Measurements from ENCODE around the gene PCSK2.

- TF ChIP-seq POLR2AphosphoS5 (IDR thresholded peaks at IDR 0.05) (no peak), POLR2A (IDR thresholded peaks at IDR 0.05; ENCODE audit: low read depth) (no peak), EP300 (IDR thresholded peaks at IDR 0.05) (no peak)
- TF ChIP-seq, protein P1, sequence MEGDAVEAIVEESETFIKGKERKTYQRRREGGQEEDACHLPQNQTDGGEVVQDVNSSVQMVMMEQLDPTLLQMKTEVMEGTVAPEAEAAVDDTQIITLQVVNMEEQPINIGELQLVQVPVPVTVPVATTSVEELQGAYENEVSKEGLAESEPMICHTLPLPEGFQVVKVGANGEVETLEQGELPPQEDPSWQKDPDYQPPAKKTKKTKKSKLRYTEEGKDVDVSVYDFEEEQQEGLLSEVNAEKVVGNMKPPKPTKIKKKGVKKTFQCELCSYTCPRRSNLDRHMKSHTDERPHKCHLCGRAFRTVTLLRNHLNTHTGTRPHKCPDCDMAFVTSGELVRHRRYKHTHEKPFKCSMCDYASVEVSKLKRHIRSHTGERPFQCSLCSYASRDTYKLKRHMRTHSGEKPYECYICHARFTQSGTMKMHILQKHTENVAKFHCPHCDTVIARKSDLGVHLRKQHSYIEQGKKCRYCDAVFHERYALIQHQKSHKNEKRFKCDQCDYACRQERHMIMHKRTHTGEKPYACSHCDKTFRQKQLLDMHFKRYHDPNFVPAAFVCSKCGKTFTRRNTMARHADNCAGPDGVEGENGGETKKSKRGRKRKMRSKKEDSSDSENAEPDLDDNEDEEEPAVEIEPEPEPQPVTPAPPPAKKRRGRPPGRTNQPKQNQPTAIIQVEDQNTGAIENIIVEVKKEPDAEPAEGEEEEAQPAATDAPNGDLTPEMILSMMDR (IDR thresholded peaks at IDR 0.05): no peak
Measured at GRCh38 chr20:17468073-17468840, 241.4 kb downstream of the PCSK2 start.

Measured in esophagus muscularis mucosa (tissue), 4 donors.